NT2/D1 (cell line): ENCODE results near the gene KIF2A.

Experiments used
- YY1 ChIP-seq: IDR thresholded peaks from 2 replicates; pipeline ENCODE4 v1.6.1; 2011; ENCODE audit not compliant: insufficient read length, insufficient read depth
- ZNF274 ChIP-seq: IDR thresholded peaks from 2 replicates; pipeline ENCODE4 v1.6.1; 2011; ENCODE audit warnings: mild to moderate bottlenecking, low read depth, low read length

- no peak for TF ChIP-seq YY1
- no peak for TF ChIP-seq ZNF274
Measured at GRCh38 chr5:62288118-62288517, 17.9 kb upstream of the KIF2A start.
